Hematopoietic multipotent progenitor cell treated with erythropoietin and hydrocortisone succinate and interleukin-3 and kit ligand, for 4 days (in vitro differentiated cells): ENCODE data around the gene TUBA4A.

Experiments
- DNase-seq: peaks from one replicate; pipeline ENCODE4 v3.0.0-alpha.2; 2015

The TUBA4A gene

DNA sequence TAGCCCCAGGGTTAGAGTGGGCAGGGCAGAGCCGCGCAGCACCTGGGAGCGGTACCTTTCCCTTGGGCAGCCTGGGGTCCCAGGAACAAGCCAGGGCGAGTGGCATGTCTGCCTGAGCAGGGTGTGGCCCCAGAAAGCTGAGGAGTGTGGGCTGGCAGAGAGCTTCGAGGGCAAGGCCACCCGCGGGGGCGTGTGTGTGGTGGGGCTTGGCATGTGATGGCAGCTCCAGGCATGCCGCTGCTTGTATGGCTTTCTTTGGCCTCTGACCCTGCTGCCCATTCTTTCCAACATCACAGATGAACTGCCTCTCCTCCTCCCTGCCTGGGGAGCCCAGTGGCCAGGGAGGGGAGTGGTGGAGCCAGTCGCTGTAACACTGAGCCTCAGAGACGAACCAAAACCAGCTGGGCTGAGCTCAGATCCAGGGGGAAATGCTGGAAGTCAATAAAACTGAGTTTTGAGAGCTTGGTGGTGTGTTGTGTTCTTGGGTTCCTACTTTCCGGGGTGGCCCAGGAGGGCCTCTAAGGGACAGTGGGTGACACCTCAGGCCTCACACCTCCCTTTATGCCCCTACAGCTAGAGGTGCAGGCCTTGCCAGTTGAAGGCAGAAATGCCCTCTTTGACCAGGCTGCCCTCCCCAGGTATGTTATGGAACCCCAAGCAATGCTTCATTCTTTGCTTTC lies 32.9 kb upstream of the TUBA4A start:
- peak; percentile 76 for DNase-seq

DNA sequence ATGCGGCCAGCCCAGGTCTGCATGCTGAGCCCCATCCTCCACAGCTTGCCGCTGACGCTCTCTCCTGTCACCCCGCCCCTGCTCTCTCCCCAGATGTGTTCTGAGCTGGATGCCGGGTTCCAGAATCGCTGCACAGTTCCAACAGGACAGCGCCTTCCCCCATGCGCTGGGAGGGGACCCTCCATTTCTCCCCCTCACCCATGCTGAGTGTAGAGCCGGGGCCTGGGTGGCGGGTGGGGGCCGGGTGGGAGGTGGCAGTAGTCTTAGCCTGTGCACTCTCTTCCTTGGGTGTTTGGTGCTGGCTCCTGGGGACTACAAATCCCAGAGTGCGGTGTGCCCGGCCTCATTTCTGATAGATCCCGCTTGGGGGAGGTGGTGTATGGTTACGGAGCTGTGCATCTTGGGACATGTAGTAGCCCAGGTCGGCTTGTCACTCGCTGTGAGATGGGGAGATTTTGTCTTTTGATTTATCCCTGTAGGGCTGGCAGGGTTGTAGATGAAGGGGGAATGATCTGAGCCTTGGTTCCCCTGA lies 32.2 kb upstream of the TUBA4A start:
- peak; percentile 61 for DNase-seq

DNA sequence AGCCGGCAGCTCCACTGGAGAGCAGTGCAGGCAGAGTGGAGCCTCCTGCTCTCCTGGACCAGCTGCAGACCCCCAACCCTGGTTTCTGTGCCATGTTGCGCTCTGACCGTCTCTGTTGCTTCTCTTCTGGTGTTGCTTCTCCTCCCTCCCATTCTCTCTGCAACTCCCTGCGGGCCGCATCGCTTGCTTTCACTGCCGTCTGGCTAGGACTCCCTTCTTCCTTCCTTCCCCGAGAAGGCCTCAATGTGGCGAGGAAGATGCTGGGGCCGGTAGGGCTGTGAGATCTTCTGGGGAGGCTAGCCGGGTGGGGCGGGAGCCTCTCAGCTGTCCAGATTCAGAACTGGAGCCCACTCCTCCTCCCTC lies 31.6 kb upstream of the TUBA4A start:
- DNase-seq = no peak

DNA sequence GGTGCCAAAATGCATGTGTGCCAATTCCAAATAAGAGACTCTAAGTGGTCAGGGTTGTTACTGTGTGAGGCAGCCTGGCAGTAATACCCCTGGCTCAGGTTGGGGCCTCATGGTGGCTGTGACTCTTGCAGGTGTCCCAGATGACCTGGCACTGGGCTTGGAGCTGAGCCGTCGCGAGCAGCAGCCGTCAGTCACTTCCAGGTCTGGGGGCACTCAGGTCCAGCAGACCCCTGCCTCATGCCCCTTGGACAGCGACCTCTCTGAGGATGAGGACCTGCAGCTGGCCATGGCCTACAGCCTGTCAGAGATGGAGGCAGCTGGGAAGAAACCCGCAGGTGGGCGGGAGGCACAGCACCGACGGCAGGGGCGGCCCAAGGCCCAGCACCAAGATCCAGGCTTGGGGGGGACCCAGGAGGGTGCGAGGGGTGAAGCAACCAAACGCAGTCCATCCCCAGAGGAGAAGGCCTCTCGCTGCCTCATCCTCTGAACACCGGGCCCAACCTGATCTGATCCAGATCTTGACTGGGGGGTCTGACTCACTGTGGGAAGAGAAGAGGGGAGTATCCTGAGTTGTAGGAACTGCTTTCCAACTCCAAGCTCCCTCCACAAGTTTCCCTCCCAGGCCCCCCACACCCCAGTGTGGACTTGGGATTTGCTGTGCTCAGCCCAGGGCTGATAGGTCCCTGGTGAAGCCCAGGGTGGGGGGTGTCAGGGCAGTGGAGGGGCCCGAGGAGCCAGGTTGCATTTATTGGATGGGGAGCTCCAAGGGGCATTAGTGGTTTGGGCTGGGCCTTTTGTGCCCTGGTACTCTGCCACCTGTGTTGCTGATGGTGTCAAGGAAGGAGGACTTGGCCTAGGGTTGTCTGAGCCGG lies 31.0 kb upstream of the TUBA4A start:
- DNase-seq = no peak

DNA sequence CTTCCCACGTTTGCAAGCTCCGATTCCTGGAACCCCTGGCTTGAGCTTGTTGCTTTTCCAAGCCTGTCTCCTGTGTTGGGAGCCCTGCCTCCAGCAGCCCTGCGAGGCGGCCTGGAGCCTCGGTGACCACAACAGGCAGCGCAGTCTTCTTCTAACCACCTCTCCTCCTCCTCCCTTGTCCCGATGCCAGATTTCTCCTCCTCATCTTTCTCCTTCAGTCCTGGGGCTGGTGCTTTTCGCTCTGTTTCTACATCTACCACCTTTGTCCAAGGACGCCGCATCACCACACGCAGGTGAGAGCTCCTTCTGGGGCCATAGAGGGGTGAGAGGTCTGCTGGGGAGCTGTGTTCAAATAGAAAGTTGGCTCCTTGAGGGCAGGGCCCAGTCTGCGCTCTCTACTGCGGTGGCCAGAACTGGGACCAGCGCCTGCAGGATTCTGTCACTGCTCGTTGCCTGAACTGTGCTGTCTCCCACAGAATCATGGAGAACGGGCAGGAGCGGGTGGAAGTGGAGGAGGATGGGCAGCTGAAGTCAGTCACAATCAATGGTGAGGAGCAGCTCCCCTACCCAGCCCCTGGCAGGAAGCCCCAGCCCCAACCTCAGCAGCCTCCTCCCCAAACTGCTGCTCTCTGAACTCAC lies 29.3 kb upstream of the TUBA4A start:
- DNase-seq = no peak

DNA sequence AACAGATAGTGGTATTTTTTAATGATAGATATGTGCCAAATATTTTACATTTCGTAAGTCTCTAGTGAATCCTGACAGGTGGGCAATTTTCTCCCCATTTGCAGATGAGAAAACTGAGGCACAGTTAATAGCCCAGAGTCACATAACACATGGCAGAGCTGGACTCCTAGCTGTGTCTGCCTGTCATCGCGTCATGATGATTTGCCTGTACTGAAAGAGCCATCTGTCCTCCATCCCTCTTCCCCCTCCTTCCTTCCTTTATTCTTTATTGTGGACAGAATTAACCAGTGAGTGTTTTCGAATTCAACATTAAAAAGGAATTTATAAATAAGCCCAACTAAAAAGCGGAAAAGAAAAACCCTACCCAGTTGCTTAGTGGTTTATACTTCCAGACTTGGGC lies 28.7 kb upstream of the TUBA4A start:
- no peak for DNase-seq

DNA sequence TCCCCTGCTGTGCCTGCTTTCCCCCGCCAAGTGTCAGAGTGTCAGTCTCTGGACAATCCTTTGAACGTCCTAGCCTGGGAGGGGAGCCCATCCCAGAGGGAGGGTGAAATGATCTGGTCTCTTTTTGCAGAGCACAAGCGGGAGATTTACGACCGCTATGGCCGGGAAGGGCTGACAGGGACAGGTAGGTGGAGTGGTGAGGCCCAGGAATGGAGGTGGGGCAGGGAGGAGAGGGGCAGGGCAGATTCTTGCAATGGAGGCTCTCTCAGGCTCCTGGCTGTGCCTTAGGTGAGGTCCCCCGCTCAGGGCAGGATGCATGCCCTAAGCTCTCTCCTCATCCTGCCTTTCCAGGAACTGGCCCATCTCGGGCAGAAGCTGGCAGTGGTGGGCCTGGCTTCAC lies 27.9 kb upstream of the TUBA4A start:
- DNase-seq = no peak

DNA sequence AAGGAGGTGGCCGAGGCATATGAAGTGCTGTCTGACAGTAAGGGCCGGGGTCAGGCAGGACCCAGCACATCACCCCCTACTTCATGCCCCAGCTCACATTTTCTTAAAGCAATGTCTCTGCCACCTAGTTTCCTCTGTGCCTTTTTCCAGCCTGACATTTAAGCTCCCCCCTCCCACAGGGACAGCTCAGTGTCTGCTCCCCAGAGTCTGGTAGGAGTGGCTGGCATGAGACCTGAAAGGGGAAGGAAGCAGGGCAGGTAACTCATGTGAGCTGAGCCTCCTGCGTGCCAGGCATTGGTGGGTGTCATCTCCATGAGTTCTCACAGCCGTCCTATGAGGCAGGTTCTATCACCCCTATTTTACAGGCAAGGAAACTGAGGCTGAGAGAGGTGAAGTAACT lies 26.9 kb upstream of the TUBA4A start:
- DNase-seq = no peak

DNA sequence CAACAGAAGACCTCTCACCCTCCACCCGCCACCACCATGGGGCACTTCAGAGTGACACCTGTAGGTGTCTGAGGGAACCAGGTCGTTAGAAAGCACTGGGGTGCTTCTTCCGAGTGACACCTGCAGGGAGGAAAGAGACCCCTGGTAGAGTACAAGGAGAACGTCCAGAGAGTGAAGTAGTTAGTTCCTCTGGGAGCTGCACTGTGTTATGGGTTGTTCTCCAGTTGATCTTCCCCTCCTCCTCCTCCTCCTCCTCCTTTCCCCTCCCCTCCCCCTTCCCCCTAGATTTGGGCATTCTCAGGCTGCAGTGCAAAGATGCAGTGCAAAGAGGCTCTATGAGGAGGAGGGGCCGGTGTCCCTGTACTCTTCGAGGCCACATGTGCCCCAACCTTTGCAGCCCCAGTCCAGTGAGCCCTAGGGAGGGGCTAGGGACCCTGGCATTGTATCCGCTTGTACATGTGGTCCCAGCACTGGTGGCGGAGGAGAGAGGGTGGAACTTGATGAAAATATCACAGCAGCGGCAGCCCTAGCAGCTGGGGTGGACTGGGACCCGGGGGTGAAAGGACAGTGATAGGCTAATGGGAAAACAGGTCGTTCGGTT lies 26.3 kb upstream of the TUBA4A start:
- DNase-seq = peak; percentile 50

DNA sequence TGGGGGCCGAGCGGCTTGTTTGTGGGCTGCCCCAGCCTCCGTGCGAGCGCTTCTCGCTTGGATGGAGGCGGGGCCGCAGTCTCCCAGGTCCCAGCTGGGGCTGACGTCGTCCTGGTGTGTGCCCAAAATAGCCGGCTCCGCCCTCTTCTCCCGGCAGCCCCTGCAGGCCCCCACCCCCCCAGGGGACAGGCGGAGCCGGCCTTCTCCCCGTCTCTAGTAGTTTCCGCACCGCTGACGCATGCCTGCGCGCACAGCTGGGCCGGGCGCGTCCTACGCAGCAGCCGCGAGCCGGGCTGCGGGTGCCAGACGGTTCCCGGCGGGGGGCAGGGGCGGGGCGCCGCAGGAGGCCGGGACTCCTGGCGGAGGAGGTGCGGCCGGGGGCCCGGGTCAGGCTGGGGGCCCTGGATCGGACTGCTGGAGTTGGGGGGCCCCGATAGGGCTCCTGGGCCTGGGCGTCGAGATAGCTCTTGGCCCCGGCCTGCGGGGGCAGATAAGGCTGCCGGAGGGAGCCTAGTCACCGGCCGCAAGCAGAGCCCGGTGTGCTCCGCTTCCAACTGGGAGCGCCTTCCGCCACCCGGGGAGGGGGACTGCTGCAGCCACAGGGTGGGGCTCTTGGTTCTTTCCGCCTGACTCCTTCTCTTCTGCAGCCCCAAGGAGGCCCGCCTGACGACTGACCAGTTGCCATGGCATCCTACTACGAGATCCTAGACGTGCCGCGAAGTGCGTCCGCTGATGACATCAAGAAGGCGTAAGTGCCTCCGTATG lies 25.6 kb upstream of the TUBA4A start, which contains the start of gene DNAJB2:
Gene DNAJB2 (plus strand): TSS at position 216 of the 765 bp plus-strand sequence. CDS start 468 bp downstream, at position 684.
- DNase-seq = peak; percentile 99

DNA sequence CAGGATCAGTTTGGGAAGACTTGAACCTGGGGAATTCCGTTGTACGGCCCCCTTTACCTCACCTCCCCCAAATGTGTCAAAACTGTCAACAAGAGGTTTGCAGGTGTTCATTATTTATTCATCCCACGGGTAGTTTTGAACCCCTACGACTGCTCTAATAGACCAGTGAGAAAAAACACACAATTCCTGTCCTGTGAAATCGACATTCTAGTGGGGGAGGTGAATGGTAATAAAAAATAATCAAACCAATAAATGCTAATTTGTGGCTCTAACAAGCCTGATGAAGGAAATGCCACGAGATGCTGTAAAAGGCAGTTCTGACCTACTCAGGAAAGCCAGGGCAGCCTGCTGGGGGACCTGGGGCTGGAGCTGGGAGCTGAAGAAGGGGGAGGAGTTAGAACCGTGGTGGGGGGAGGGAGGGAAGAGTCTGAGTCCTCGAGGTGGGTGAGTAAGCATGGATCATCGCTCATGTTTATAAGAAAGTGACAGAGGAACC lies 25.0 kb upstream of the TUBA4A start:
- no peak for DNase-seq

DNA sequence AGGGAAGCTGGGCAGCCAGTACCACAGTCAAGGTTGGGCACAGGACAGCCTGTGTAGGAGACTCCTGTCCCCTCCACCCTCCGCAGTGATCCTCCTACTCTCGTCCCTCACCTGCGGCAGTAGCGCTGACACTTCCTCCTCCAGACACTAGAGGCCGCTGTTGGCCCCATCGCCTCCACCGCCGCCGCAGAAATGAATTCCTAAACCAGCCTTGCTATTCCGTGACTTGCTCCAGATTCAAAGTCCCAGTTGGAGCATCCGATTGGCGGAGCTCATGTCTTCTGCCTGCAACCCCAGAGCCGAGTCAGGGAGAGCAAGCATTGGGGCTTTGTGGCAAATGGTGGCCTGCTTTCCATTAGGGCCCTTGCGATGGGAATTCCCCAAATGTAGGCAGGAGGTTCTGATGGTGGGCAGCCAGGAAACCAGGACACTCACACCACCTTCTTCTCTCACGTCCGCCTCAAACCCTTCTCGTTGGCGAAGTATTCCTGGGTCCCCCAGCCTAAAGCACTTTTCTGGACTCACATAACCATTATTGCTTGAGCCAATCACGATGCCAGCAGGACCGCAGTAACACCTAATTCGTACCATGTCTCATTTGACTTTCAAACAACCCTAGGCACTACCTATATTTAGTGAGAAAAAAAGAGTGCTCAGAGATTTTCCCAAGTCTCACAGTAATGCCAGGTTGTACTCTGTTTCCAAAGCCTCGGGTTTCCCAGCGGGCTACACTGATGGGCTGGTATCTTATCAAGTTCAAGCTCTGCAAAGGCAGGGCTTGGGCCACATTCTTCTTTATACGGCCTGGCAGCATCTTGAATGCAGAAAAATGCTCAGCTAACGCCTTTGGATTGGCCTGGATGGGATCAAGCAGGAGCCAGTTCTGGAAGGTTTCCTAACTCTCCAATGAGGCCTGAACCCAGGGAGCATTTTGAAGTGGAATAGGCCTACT lies 24.3 kb upstream of the TUBA4A start:
- peak; percentile 80 for DNase-seq

DNA sequence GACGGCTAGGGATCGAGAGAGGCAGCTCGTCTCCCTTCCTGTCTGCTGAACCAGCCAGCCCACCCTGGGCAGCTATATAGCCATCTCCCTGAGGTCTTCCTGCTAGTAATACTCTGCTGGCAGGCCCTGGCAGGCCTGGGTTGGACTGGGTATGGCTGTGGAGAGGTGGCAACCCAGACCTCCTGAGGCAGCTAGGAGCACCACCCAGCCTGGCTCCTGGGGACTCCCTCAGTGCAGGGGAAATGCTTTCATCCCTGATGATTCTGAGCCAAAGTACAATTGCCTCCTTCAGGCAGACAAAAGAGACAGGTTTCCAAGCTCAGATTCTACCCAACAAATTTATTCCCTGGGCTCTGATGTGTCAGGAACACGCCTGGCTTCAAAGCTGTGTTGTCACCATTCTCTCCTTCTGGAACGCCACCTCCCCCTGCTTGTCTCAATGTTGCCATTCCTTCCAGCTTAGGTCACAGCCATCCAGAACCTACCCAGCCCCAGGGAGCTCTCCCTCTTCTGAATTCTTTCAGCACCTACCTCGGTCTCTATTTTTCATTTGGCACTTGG lies 20.7 kb upstream of the TUBA4A start:
- DNase-seq = no peak

DNA sequence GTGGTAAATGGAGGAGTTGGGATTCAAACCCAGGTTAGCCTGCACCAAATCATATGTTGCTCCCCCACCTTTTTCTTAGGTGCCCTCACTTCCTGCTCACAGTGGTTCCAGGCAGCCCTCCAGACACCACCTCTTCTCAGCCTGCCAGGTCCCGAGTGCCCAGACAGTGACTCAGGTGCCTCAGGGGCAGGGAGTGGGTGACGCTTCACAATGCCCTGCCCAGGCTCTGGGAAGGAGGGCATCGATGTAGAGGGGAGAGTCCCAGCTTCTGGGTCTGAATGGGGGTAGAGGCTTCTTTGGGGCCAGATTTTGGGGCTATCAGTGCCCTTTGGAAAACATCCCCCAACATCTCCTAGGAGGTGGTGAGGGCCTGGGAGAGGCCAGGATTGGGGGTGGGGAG lies 20.2 kb upstream of the TUBA4A start:
- DNase-seq = no peak

DNA sequence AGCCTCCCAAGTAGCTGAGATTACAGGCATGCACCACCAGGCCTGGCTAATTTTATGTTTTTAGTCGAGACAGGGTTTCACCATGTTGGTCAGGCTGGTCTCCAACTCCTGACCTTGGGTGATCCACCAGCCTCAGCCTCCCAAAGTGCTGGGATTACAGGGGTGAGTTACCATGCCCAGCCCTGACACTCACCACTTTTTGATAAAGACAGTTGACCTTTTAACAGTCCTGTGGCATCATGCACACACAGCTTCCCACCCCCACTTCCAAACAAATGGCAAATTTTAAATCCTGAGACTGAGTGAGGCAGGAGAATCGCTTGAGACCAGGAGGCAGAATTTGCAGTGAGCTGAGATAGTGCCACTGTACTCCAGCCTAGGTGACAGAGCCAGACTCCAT lies 19.3 kb upstream of the TUBA4A start:
- no peak for DNase-seq

DNA sequence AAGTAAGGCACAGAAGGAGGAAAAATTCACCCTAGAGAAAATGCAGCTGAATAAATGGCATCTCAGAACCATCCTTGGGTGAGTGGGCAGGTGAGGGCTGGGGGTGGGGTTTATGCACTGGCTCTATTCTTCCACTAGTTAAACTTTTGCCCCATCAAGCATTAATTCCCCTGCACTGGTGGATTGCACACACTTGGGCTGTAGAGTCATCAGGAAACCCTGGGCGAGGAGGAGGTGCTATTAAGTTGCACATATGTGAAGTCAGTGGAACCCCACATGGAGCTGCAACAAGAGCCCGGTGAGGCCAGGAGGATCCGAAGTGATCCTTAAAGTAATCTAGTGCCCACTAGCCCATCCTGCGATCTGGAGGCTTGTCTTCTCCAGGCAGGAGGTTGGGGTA lies 18.6 kb upstream of the TUBA4A start:
- DNase-seq = no peak

DNA sequence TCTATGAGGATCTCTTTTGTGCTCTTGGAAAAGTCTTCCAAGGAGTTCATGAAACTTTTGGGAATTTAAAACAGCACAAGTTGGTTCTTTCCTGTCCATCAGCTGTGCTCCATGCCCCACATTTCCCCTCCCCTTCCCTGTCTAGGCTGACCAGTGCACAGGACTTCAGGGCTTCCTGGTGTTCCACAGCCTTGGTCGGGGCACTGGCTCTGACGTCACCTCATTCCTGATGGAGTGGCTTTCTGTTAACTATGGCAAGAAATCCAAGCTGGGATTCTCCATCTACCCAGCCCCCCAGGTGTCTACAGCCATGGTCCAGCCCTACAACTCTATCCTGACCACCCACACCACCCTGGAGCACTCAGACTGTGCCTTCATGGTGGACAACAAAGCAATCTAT lies 17.3 kb upstream of the TUBA4A start:
- DNase-seq = no peak

DNA sequence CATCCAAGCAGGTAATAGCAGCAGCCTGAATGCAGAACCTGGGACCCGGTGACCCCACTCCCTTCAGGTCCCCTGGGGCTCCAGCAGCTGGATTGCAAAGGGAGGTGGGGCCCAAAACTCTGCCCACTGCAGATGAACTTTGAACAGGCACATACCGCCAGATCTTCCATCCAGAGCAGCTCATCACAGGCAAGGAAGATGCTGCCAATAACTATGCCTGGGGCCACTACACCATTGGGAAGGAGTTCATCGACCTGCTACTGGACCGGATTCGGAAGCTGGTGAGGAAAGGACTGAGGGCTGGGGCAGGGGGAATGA lies 16.3 kb upstream of the TUBA4A start:
- no peak for DNase-seq

DNA sequence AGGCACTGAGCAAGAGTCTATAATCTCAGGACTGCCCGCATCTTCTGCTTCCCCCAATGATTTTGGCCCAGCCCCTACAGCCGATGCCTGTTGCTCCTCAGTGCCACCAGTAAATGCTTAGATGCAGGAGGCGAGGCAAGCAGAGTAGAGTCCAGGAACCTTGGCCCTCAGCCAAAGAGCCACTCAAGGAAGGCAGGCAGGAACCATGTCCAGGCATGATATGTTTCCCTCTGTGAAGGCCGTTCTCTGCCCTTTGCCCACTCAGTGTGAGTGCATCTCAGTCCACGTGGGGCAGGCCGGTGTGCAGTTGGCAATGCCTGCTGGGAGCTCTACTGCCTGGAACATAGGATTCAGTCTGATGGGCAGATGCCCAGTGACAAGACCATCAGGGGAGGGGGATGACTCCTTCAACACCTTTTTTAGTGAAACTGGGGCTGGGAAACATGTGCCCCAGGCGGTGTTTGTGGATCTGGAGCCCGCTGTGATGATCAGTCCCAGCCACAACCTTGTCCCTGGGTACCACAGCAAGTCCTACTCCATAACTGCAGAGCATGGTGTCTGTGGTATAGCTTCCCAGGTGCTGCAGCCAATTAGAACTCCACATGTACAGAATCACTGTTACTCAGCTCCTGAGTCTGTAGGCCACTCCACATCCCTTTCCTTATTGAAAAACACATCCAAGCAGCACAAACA lies 15.8 kb upstream of the TUBA4A start:
- no peak for DNase-seq

DNA sequence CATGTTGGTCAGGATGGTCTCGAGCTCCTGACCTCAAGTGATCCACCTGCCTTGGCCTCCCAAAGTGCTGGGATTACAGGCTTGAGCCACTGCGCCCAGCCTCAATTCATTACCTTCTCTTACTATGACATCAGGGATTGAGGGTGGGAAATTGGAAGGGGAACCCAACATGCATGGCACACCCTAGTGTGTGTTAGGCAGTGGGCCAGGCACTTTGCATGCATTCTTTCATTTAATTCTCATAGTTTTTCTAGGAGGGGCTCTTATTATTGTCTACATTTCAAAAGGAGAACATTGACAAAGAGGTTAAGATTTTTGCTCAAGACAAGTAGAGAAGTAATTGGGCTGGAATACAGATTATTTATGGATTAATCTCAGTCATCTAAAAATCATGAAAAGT lies 14.6 kb upstream of the TUBA4A start:
- no peak for DNase-seq
